Mucosa of descending colon (tissue), 3 donors: ENCODE measurements around the gene TMEM272. TPM values are rescaled to one million over a fixed set of nuclear protein-coding genes. Genes with fewer than 3 reads are reported as not detected.

Experiments used
- ATAC-seq: fragments of 200-7000 bp; cut with Tn5 transposase; one replicate; pipeline ENCODE4 v1.9.1; 2020; ENCODE audit warnings: mild to moderate bottlenecking, moderate library complexity
- DNase-seq, 3 donors: peaks; one replicate each; pipeline ENCODE4 v3.0.0-alpha.2; 2020
- H3K36me3 ChIP-seq: fragments of 200-600 bp; one replicate; pipeline ENCODE4 v1.8.0; 2021; ENCODE audit warnings: low read depth, mild to moderate bottlenecking
- H3K4me1 ChIP-seq: fragments of 200-600 bp; one replicate; pipeline ENCODE4 v1.8.0; 2021; ENCODE audit warnings: low read depth, mild to moderate bottlenecking
- H3K4me3 ChIP-seq: fragments of 200-600 bp; one replicate; pipeline ENCODE4 v1.8.0; 2021; ENCODE audit warnings: mild to moderate bottlenecking
- H3K9me3 ChIP-seq: fragments of 200-600 bp; one replicate; pipeline ENCODE4 v1.8.0; 2021; ENCODE audit warnings: mild to moderate bottlenecking
- intact Hi-C, 2 donors: fragments of 100-400 bp; cut with DNase I in 1 of 2; cut with micrococcal nuclease in 1 of 2; formaldehyde crosslinking; loops; one replicate each; pipeline versions ENCODE4 v1.11.0 to v1.11.1; 2022; cut with DNase I, micrococcal nuclease
- total RNA-seq, 3 donors: library from RNA; stranded (reverse); fragmentation: NEBNext Ultra II Directional in 2 of 3; extraction: Animal tissue kit (Norgen Biotek cat#: 25700) in 2 of 3; gene quantifications; one replicate each; pipeline versions ENCODE4 v1.2.1 to v1.2.4, GENCODE V29; 2021 to 2023
- TF ChIP-seq, protein P1 (sequence below): fragments of 200-600 bp; IDR thresholded peaks from one replicate; pipeline ENCODE4 v1.8.0; 2022; ENCODE audit warnings: antibody characterized with exemption, mild to moderate bottlenecking
- donor health status: DM: no; HTN: no; CAD: no; lungs with moderate emphysema.
- donor health status: DM: no; HTN: no; CAD: no.
- donor health status: DM: no; HTN: yes; CAD: no.

Gene TMEM272
- total RNA-seq, 3 donors from 2014 or later = 0.07 to 0.35 (median 0.29) TPM

- intact Hi-C loops = no loop called here
- no peaks in the 10 kb centered on the region for H3K4me1 ChIP-seq
- H3K36me3 ChIP-seq = no peaks in the 10 kb centered on the region
- ATAC-seq (no peak), DNase-seq (no peak)
- H3K4me3 ChIP-seq = no peak within 1 kb of the TSS
- TF ChIP-seq, protein P1, sequence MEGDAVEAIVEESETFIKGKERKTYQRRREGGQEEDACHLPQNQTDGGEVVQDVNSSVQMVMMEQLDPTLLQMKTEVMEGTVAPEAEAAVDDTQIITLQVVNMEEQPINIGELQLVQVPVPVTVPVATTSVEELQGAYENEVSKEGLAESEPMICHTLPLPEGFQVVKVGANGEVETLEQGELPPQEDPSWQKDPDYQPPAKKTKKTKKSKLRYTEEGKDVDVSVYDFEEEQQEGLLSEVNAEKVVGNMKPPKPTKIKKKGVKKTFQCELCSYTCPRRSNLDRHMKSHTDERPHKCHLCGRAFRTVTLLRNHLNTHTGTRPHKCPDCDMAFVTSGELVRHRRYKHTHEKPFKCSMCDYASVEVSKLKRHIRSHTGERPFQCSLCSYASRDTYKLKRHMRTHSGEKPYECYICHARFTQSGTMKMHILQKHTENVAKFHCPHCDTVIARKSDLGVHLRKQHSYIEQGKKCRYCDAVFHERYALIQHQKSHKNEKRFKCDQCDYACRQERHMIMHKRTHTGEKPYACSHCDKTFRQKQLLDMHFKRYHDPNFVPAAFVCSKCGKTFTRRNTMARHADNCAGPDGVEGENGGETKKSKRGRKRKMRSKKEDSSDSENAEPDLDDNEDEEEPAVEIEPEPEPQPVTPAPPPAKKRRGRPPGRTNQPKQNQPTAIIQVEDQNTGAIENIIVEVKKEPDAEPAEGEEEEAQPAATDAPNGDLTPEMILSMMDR = no peak
- H3K9me3 ChIP-seq = no peaks in the 10 kb centered on the region
Observed at GRCh38 chr13:51861723-51862300, 16.8 kb upstream of the TMEM272 start, which contains the start of gene CCDC70. Gene CCDC70 (plus strand): TSS chr13:51861969. CDS start chr13:51865412, 3,443 bp downstream.

GRCh38 chr13:51858433-51859247, 13.7 kb upstream of the TMEM272 start:
- DNase-seq (no peak), ATAC-seq (no peak)
- Histone ChIP-seq H3K9me3 (no peaks in the 10 kb centered on the region), H3K4me1 (peaks cover 5% of the 10 kb centered on the region), H3K4me3 (no peak overlapping the region), H3K36me3 (peaks cover 4% of the 10 kb centered on the region)
- TF ChIP-seq, protein P1 = no peak
- intact Hi-C loops = no loop called here

- Histone ChIP-seq H3K9me3 (no peaks in the 10 kb centered on the region), H3K36me3 (peaks cover 4% of the 10 kb centered on the region), H3K4me3 (no peak overlapping the region), H3K4me1 (peaks cover 5% of the 10 kb centered on the region)
- DNase-seq (no peak), ATAC-seq (peak; percentile 44)
- TF ChIP-seq, protein P1 = no peak
- intact Hi-C loops = no loop called here
Observed at GRCh38 chr13:51856998-51857397, 12.0 kb upstream of the TMEM272 start.

- H3K36me3 ChIP-seq = peaks cover 4% of the 10 kb centered on the region
- H3K4me1 ChIP-seq = peaks cover 5% of the 10 kb centered on the region
- ATAC-seq = peak; percentile 99
- H3K4me3 ChIP-seq = no peak overlapping the region
- intact Hi-C loops = no loop called here
- TF ChIP-seq, protein P1 = no peak
- peak in 1 of 3 donors; percentile 63 for DNase-seq
- H3K9me3 ChIP-seq = no peaks in the 10 kb centered on the region
Observed at GRCh38 chr13:51856027-51856736, 11.2 kb upstream of the TMEM272 start.

DNA sequence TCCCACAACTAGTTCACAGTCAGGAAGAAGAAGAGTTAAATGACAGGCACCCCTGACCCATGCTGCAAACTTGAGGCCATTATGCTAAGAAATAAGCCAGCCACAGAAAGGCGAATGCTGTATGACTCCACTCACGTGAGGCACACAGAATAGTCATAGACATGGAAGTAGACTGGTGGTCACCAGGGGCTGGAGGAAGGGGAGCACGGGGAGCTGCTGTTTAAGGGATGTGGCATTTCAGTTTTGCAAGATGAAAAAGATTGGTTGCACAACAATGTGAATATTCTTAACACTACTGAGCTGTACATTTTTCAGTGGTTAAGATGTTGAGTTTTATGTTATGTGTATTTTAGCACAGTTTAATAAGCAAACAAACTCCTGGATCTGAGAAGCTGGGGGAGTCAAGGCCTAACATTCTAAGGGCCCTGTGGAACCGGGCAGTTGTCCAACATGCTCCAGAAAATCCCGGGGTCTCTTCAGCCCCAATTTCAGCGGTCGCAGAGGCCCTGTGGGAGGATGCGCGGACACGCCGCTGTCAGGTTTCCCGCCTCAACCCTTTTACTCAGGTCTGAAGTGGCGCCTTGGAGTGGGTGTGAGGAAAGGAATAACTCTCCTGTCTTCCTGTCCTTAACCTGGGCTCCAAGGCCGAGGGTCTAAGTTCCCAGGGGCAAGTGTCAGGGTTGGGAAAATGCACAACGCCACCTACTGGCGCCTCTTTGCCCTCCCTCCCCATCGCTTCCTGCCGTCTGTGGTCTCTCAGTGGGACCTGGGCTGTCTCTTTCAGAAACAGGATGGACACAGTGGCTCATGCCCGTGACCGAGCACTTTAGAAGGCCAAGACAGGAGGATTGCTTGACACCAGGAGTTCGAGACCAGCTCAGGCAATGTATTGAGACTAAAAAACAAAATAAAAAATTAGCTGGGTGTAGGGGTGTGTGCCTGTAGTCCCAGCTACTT, 4.4 kb upstream of the TMEM272 start:
- intact Hi-C loops = no loop called here
- DNase-seq (peak in 2 of 3 donors; percentile 30 to 33), ATAC-seq (peak; percentile 38)
- no peaks in the 10 kb centered on the region for H3K9me3 ChIP-seq
- H3K4me1 ChIP-seq = no peaks in the 10 kb centered on the region
- no peak overlapping the region for H3K4me3 ChIP-seq
- H3K36me3 ChIP-seq = no peaks in the 10 kb centered on the region
- TF ChIP-seq, protein P1 = no peak
